Ishikawa (cell line): ENCODE results near the gene MAGI1.
A peak's percentile ranks its signal among the peaks of the same experiment; 100 is the strongest.

Experiments used
- CEBPB ChIP-seq: IDR thresholded peaks from 2 replicates; pipeline ENCODE4 v1.6.1; 2012
- CREB1 ChIP-seq: IDR thresholded peaks from 2 replicates; pipeline ENCODE4 v1.6.1; 2012; ENCODE audit warnings: low read depth
- EGR1 ChIP-seq: IDR thresholded peaks from 2 replicates; pipeline ENCODE4 v1.6.1; 2012
- EP300 ChIP-seq: IDR thresholded peaks from 2 replicates; pipeline ENCODE4 v1.6.1; 2012; ENCODE audit warnings: borderline replicate concordance
- FOXM1 ChIP-seq: IDR thresholded peaks from 2 replicates; pipeline ENCODE4 v1.6.1; 2012; ENCODE audit warnings: low read depth, borderline replicate concordance
- NFIC ChIP-seq: IDR thresholded peaks from 2 replicates; pipeline ENCODE4 v1.6.1; 2012
- RAD21 ChIP-seq: IDR thresholded peaks from 2 replicates; pipeline ENCODE4 v1.6.1; 2012; ENCODE audit warnings: low read depth
- TAF1 ChIP-seq: IDR thresholded peaks from 2 replicates; pipeline ENCODE4 v1.6.1; 2012; ENCODE audit warnings: low read depth, mild to moderate bottlenecking
- TCF12 ChIP-seq: IDR thresholded peaks from 2 replicates; pipeline ENCODE4 v1.6.1; 2012; ENCODE audit warnings: low read depth
- TEAD4 ChIP-seq: IDR thresholded peaks from 2 replicates; pipeline ENCODE4 v1.6.1; 2012
- YY1 ChIP-seq: IDR thresholded peaks from 2 replicates; pipeline ENCODE4 v1.6.1; 2012; ENCODE audit warnings: low read depth
- ZBTB7A ChIP-seq: IDR thresholded peaks from 2 replicates; pipeline ENCODE4 v1.6.1; 2012; ENCODE audit warnings: low read depth
- TF ChIP-seq, protein P1 (sequence below): IDR thresholded peaks from 2 replicates; pipeline ENCODE4 v1.6.1; 2012
- TF ChIP-seq, protein P2 (sequence below): IDR thresholded peaks from 2 replicates; pipeline ENCODE4 v1.6.1; 2012; ENCODE audit warnings: low read depth, mild to moderate bottlenecking
- TF ChIP-seq, protein P3 (sequence below): IDR thresholded peaks from 2 replicates; pipeline ENCODE4 v1.6.1; 2012

The MAGI1 gene

DNA sequence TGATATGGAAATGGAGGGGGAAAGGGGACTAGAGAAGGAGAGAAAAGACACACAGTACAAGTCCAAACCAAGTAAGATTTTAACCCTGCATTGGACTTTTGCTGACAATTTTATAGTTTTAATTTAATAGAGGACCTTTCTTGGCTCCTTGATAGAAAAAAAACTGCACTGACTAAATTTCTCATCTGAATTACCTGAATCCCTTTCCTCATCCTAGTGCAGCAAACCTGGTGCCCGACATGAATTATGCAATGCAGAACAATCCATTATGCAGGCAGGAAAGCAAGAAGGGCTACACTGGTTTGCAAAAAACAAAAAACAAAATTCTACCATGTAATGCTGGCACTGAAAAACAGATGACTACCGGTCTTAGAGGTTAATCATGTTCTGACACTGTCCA lies 15.5 kb downstream of the MAGI1 start:
- TF ChIP-seq EGR1 (no peak), CEBPB (peak; percentile 71; the same call in 1 of the 2 replicates)
- TF ChIP-seq, protein P1, sequence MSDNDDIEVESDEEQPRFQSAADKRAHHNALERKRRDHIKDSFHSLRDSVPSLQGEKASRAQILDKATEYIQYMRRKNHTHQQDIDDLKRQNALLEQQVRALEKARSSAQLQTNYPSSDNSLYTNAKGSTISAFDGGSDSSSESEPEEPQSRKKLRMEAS: no peak

DNA sequence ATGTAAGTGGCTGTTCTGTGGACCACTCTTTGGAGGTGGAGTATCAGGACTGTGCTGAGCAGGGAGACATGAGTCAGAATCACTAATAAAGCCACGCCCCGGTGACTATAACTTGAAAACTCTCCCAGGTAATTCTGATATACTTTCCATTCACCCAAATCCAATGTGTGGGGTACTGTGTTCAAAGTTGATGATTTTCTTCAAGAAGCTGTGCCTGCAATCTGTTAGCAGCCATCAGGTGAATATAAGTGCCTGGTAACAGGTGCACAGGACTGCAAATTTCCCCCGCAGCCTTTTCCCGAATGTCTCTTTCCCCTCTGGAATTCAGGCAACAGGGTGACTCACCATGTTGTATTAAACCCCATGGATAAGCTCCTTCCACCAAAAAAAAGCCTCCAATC lies 17.0 kb downstream of the MAGI1 start:
- 0 out of 2 replicates have a peak, but pooled peaks have one; percentile 15 for TF ChIP-seq TEAD4
- TF ChIP-seq EGR1: no peak
- no peak for TF ChIP-seq FOXM1

DNA sequence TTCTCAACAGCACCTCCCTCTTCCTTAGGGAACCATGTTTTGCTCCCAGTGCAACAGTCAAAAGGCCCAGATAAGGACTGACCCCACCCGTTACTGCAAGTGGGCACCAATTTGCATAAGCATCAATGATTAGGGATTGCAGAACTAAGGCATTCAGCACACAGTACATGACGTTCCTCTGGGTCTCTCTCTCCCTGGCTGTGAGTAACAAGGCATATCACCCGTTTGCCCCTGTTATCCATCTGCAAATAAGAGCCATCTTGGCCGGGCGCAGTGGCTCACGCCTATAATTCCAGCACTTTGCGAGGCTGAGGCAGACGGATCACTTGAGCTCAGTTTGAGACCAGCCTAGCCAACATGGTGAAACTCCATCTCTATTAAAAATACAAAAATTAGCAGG lies 18.8 kb downstream of the MAGI1 start:
- TF ChIP-seq YY1 (no peak), FOXM1 (no peak), TCF12 (no peak)
- TF ChIP-seq, protein P1: no peak

DNA sequence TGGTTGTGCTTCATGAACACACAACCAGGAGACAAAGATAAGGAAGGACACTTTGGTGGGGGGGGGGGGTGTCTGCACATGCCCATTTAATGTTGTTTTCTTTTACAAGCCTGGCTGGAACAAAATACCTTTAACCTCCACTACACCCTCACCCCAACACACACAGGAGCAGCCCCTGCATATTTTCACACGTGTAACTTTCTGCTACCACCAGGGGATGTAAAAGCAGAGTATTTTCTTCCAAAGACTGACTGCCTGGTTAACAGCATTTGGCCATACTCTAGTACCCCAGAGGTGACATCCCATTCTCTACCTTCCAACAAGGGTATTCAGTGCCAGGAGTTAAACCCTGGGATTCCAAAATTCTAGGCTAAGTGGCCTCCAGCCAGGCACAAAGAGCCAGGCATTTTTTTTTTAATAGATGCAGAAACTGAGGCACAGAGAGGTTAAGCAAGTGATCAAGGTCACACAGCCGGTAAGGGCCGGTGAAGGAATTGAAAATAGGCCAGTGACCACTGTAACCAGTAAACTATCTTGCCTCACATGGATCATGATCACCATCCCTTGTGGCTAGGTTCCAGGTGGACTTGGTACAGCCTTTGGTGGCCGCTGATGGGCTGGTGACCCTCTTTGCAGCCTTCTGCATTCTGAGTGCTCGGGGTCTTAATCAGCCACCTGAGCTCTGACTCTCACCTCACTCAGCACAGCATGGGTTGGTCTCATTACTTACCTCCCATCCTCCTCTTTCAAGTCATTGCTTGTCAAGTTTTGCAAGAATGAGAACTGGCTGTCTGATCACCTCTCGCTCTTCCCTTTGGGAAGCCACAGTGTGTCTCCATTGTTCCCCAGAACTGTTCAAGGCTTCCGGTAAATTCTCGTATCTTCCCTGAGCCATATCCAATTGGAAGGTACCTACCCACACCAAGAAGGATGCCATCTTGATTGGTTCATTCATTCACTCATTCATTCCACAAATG lies 20.4 kb downstream of the MAGI1 start:
- TF ChIP-seq NFIC: no peak
- no peak for TF ChIP-seq EP300
- TF ChIP-seq TCF12: no peak
- no peak for TF ChIP-seq CEBPB
- no peak for TF ChIP-seq RAD21
- TF ChIP-seq TEAD4: no peak
- TF ChIP-seq, protein P1: no peak
- TF ChIP-seq FOXM1: no peak
- TF ChIP-seq CREB1: no peak
- TF ChIP-seq EGR1: no peak
- TF ChIP-seq, protein P2, sequence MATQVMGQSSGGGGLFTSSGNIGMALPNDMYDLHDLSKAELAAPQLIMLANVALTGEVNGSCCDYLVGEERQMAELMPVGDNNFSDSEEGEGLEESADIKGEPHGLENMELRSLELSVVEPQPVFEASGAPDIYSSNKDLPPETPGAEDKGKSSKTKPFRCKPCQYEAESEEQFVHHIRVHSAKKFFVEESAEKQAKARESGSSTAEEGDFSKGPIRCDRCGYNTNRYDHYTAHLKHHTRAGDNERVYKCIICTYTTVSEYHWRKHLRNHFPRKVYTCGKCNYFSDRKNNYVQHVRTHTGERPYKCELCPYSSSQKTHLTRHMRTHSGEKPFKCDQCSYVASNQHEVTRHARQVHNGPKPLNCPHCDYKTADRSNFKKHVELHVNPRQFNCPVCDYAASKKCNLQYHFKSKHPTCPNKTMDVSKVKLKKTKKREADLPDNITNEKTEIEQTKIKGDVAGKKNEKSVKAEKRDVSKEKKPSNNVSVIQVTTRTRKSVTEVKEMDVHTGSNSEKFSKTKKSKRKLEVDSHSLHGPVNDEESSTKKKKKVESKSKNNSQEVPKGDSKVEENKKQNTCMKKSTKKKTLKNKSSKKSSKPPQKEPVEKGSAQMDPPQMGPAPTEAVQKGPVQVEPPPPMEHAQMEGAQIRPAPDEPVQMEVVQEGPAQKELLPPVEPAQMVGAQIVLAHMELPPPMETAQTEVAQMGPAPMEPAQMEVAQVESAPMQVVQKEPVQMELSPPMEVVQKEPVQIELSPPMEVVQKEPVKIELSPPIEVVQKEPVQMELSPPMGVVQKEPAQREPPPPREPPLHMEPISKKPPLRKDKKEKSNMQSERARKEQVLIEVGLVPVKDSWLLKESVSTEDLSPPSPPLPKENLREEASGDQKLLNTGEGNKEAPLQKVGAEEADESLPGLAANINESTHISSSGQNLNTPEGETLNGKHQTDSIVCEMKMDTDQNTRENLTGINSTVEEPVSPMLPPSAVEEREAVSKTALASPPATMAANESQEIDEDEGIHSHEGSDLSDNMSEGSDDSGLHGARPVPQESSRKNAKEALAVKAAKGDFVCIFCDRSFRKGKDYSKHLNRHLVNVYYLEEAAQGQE: no peak
- TF ChIP-seq TAF1: no peak
- TF ChIP-seq, protein P3, sequence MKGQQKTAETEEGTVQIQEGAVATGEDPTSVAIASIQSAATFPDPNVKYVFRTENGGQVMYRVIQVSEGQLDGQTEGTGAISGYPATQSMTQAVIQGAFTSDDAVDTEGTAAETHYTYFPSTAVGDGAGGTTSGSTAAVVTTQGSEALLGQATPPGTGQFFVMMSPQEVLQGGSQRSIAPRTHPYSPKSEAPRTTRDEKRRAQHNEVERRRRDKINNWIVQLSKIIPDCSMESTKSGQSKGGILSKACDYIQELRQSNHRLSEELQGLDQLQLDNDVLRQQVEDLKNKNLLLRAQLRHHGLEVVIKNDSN: no peak
- TF ChIP-seq ZBTB7A: no peak
- no peak for TF ChIP-seq YY1

DNA sequence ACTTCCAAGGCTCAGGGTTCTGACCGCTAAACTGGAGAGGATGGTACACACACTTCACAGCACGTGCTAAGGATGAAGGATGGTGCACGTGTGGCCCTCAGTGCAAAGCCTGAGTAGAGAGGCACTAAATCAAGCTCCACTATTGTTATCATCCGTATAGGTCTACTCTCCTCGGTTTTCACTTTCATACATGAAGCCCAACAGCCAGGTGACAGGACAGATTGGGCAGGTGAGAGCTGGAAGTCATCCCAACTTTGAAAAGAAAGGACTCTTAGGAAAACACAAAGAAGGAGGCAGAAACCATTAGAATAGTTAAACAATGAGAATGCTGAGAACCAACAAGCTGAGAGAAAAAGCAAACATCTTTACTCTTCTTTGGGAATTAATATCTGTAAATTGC lies 21.1 kb downstream of the MAGI1 start:
- no peak for TF ChIP-seq CEBPB
- TF ChIP-seq EP300: no peak
- TF ChIP-seq, protein P1: no peak
- no peak for TF ChIP-seq ZBTB7A
- TF ChIP-seq, protein P2: no peak
- TF ChIP-seq, protein P3: no peak
- TF ChIP-seq RAD21: no peak
- no peak for TF ChIP-seq TAF1
- no peak for TF ChIP-seq NFIC
- TF ChIP-seq EGR1: no peak
- TF ChIP-seq YY1: no peak
- TF ChIP-seq CREB1: no peak
- TF ChIP-seq FOXM1: no peak
- TF ChIP-seq TCF12: no peak

DNA sequence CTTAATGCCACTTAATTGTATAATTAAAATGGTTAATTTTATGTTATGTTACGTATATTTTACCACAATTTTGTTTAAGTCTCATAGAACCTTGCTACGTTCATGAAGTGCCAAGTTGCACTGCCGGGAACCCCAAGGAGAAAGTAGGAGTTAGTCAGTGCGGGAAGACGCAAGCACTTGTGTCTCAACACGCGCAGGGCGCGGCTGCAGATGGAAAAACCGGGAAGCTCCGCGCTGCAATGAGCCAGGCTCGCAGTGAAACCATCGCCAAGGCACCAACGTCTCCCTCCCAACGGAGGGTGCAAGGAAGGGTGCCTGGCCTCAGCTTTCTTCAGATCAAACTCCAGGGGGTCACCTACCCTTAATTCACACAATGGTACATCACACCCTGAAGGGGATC lies 21.6 kb downstream of the MAGI1 start:
- TF ChIP-seq TEAD4 (no peak), EGR1 (no peak), YY1 (no peak), FOXM1 (no peak), EP300 (no peak), RAD21 (no peak), ZBTB7A (no peak), TCF12 (no peak), CREB1 (no peak), CEBPB (no peak), NFIC (no peak)
- TF ChIP-seq, protein P1: no peak
- TF ChIP-seq, protein P3: no peak
- TF ChIP-seq, protein P2: no peak
